GM23338 (cell line): ENCODE data around the gene ZNF497. TPM values are rescaled to one million over a fixed set of nuclear protein-coding genes. Genes with fewer than 3 reads are reported as not detected.

Experiments used
- ATAC-seq: fragments of 200-7000 bp; cut with Tn5 transposase; 3 replicates; pipeline ENCODE4 v1.9.1; 2020
- DNase-seq: peaks from one replicate; pipeline ENCODE4 v3.0.0-alpha.2; 2015; ENCODE audit warnings: low spot score
- H2AFZ ChIP-seq: fragments of 200-600 bp; sonication (generic); 2 replicates; pipeline ENCODE4 v1.8.0; 2016; ENCODE audit warnings: antibody characterized with exemption, mild to moderate bottlenecking, moderate library complexity
- H3F3A ChIP-seq: fragments of 200-600 bp; sonication (generic); replicated peaks from 2 replicates; pipeline ENCODE4 v1.8.0; 2017; ENCODE audit warnings: antibody characterized with exemption, mixed run types, low read depth
- H3K27ac ChIP-seq: fragments of 200-600 bp; sonication (generic); 2 replicates; pipeline ENCODE4 v1.6.1; 2016; ENCODE audit warnings: low read depth
- H3K27me3 ChIP-seq: fragments of 200-600 bp; sonication (generic); 2 replicates; pipeline ENCODE4 v1.8.0; 2016; ENCODE audit warnings: mild to moderate bottlenecking, mixed run types, moderate library complexity; ENCODE audit not compliant: insufficient read depth
- H3K36me3 ChIP-seq: fragments of 200-600 bp; sonication (generic); 2 replicates; pipeline ENCODE4 v1.8.0; 2016; ENCODE audit warnings: mild to moderate bottlenecking; ENCODE audit not compliant: insufficient read depth
- H3K4me1 ChIP-seq: fragments of 200-600 bp; sonication (generic); 2 replicates; pipeline ENCODE4 v1.8.0; 2016; ENCODE audit warnings: mild to moderate bottlenecking, moderate library complexity; ENCODE audit not compliant: insufficient read depth
- H3K4me2 ChIP-seq: fragments of 200-600 bp; sonication (generic); 2 replicates; pipeline ENCODE4 v1.7.1; 2017; ENCODE audit warnings: mixed run types
- H3K4me3 ChIP-seq: fragments of 200-600 bp; sonication (generic); 2 replicates; pipeline ENCODE4 v1.6.1; 2016; ENCODE audit warnings: mixed run types
- H3K79me2 ChIP-seq: fragments of 200-600 bp; sonication (generic); replicated peaks from 2 replicates; pipeline ENCODE4 v1.8.0; 2017; ENCODE audit warnings: mild to moderate bottlenecking; ENCODE audit not compliant: insufficient read depth
- H3K9me2 ChIP-seq: fragments of 200-600 bp; sonication (generic); 2 replicates; pipeline ENCODE4 v1.8.0; 2017; ENCODE audit not compliant: insufficient read depth
- H4K20me1 ChIP-seq: fragments of 200-600 bp; sonication (generic); replicated peaks from 2 replicates; pipeline ENCODE4 v1.8.0; 2017; ENCODE audit warnings: mild to moderate bottlenecking; ENCODE audit not compliant: insufficient read depth
- H3K27ac Mint-ChIP-seq: 2 replicates; pipeline ENCODE4 v1.8.0; 2020; ENCODE audit warnings: inconsistent platforms, mild to moderate bottlenecking, moderate library complexity, mixed read lengths
- H3K27me3 Mint-ChIP-seq: 3 replicates; pipeline ENCODE4 v1.8.0; 2022; ENCODE audit warnings: low read depth, mild to moderate bottlenecking, moderate library complexity, mixed read lengths, inconsistent platforms; ENCODE audit not compliant: insufficient read depth, poor library complexity
- H3K36me3 Mint-ChIP-seq: 3 replicates; pipeline ENCODE4 v1.8.0; 2021; ENCODE audit warnings: low read depth, mild to moderate bottlenecking, inconsistent platforms, moderate library complexity, mixed read lengths
- H3K4me1 Mint-ChIP-seq: 3 replicates; pipeline ENCODE4 v1.8.0; 2020; ENCODE audit warnings: mild to moderate bottlenecking, inconsistent platforms, mixed read lengths
- H3K4me3 Mint-ChIP-seq: 3 replicates; pipeline ENCODE4 v1.8.0; 2021; ENCODE audit warnings: moderate library complexity, mild to moderate bottlenecking, inconsistent platforms, mixed read lengths
- H3K9me3 Mint-ChIP-seq: 3 replicates; pipeline ENCODE4 v1.8.0; 2020; ENCODE audit warnings: moderate library complexity, mild to moderate bottlenecking, inconsistent platforms, mixed read lengths
- CREB1 ChIP-seq: fragments of 250-450 bp; sonication (Bioruptor Pico); IDR thresholded peaks from 2 replicates; pipeline ENCODE4 v1.5.0; 2020; ENCODE audit warnings: low read depth, mild to moderate bottlenecking, moderate library complexity
- EZH2 ChIP-seq: fragments of 200-600 bp; sonication (generic); IDR thresholded peaks from one replicate; pipeline ENCODE4 v1.8.0; 2017; ENCODE audit warnings: antibody characterized with exemption, mild to moderate bottlenecking, low read depth; ENCODE audit not compliant: unreplicated experiment
- EZH2phosphoT487 ChIP-seq: fragments of 200-600 bp; sonication (generic); IDR thresholded peaks from one replicate; pipeline ENCODE4 v1.8.1; 2018; ENCODE audit warnings: antibody characterized with exemption; ENCODE audit not compliant: unreplicated experiment
- JUNB ChIP-seq: IDR thresholded peaks from one replicate; pipeline ENCODE4 v1.6.1; 2016; ENCODE audit warnings: antibody characterized with exemption; ENCODE audit not compliant: unreplicated experiment
- POLR2AphosphoS5 ChIP-seq: IDR thresholded peaks from 2 replicates; pipeline ENCODE4 v1.6.1; 2016; ENCODE audit warnings: antibody characterized with exemption, low read depth
- STAT1 ChIP-seq: IDR thresholded peaks from one replicate; pipeline ENCODE4 v1.6.1; 2016; ENCODE audit warnings: antibody characterized with exemption; ENCODE audit not compliant: unreplicated experiment
- ZNF114 ChIP-seq: fragments of 250-450 bp; sonication (Bioruptor Pico); IDR thresholded peaks from 2 replicates; pipeline ENCODE4 v1.5.0; 2020; ENCODE audit warnings: mild to moderate bottlenecking, moderate library complexity
- ZNF331 ChIP-seq: fragments of 250-450 bp; sonication (Bioruptor Pico); IDR thresholded peaks from 2 replicates; pipeline ENCODE4 v1.5.0; 2020; ENCODE audit warnings: low read depth, mild to moderate bottlenecking, moderate library complexity
- polyA plus RNA-seq: library from polyadenylated mRNA; unstranded; fragments of >200 nt; fragmentation: Nextera tagmentation; extraction: Ambion mirVana; gene quantifications from 2 replicates; pipeline ENCODE4 v1.2.1, GENCODE V29; 2016
- total RNA-seq: library from RNA; depleted of rRNA; stranded (reverse); fragments of >200 nt; shearing (Covaris generic); gene quantifications from 2 replicates; pipeline ENCODE4 v1.2.3, GENCODE V29; 2014
- TF ChIP-seq, protein P1 (sequence below): IDR thresholded peaks from one replicate; pipeline ENCODE4 v1.6.1; 2018; ENCODE audit warnings: antibody characterized with exemption; ENCODE audit not compliant: unreplicated experiment
- TF ChIP-seq, protein P2 (sequence below): fragments of 250-450 bp; sonication (Bioruptor Pico); IDR thresholded peaks from 2 replicates; pipeline ENCODE4 v1.5.0; 2020; ENCODE audit warnings: mild to moderate bottlenecking, moderate library complexity
- TF ChIP-seq, protein P3 (sequence below): IDR thresholded peaks from 2 replicates; pipeline ENCODE4 v1.6.1; 2016; ENCODE audit warnings: antibody characterized with exemption

ZNF497 gene
- total and polyA plus RNA-seq, 2 experiments from 2014 or later = 0.44 to 2.0 TPM

DNA sequence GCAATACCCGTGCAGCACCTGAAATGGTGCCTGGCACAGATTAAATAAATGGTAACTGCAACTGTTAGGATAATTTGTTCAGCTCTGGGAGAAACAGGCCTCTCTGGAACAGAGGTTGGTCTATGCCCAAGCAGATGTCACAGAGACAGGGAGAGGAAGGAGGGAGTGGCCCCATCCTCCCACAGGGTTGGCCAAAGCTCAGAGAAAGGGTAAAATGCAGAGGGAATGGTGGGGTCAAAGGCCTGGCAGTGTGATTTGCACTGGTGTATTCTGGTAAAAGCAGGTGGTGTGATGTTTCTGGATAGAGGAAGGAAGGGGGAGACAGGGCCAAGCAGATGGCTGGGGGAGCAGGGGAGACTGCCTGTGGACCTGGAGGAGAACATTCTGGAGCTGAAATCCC, 26.3 kb downstream of the ZNF497 start (continued):
- TF ChIP-seq, protein P1, sequence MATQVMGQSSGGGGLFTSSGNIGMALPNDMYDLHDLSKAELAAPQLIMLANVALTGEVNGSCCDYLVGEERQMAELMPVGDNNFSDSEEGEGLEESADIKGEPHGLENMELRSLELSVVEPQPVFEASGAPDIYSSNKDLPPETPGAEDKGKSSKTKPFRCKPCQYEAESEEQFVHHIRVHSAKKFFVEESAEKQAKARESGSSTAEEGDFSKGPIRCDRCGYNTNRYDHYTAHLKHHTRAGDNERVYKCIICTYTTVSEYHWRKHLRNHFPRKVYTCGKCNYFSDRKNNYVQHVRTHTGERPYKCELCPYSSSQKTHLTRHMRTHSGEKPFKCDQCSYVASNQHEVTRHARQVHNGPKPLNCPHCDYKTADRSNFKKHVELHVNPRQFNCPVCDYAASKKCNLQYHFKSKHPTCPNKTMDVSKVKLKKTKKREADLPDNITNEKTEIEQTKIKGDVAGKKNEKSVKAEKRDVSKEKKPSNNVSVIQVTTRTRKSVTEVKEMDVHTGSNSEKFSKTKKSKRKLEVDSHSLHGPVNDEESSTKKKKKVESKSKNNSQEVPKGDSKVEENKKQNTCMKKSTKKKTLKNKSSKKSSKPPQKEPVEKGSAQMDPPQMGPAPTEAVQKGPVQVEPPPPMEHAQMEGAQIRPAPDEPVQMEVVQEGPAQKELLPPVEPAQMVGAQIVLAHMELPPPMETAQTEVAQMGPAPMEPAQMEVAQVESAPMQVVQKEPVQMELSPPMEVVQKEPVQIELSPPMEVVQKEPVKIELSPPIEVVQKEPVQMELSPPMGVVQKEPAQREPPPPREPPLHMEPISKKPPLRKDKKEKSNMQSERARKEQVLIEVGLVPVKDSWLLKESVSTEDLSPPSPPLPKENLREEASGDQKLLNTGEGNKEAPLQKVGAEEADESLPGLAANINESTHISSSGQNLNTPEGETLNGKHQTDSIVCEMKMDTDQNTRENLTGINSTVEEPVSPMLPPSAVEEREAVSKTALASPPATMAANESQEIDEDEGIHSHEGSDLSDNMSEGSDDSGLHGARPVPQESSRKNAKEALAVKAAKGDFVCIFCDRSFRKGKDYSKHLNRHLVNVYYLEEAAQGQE = no peak
- TF ChIP-seq ZNF114 (no peak), ZNF331 (CRISPR knock-in tag) (no peak), EZH2phosphoT487 (no peak)

DNA sequence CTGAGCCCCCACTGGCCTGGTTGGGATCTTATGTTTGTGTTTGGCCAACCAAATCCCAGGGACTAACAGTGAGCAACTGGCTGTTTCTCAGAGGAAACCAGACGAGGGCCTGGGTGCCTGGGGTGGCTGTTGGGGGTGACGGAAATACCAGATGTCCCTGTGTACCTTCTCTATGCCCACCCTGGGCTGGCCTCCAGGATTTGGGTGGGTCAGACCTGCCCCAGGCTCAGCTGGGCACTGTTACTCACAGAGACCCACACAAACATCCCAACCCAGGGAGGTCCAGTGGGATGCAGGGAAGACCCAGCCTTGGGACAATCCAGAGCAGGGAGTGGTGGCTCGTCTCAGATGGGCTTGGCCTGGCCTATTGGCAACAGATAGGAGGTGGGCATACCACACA, 26.9 kb downstream of the ZNF497 start:
- no peak overlapping the region for H3K4me2 ChIP-seq
- H2AFZ ChIP-seq = no peak overlapping the region
- Mint-ChIP-seq H3K36me3 (peaks cover 28% of the 10 kb centered on the region), H3K4me1 (no peaks in the 10 kb centered on the region; the same call in 2 of the 3 replicates), H3K27me3 (peaks cover 3% of the 10 kb centered on the region), H3K4me3 (no peak overlapping the region), H3K9me3 (peaks cover 3% of the 10 kb centered on the region; the same call in 2 of the 3 replicates), H3K27ac (no peak overlapping the region)
- H3K79me2 ChIP-seq = no peaks in the 10 kb centered on the region
- no peaks in the 10 kb centered on the region for H3K27me3 ChIP-seq
- H3K4me1 ChIP-seq = no peaks in the 10 kb centered on the region
- H3K4me3 ChIP-seq = no peak overlapping the region
- no peaks in the 10 kb centered on the region for H3K36me3 ChIP-seq
- H3F3A ChIP-seq = no peaks in the 10 kb centered on the region
- H3K27ac ChIP-seq = no peak overlapping the region
- ATAC-seq (no peak), DNase-seq (no peak)
- H3K9me2 ChIP-seq = no peaks in the 10 kb centered on the region
- H4K20me1 ChIP-seq = peaks cover 4% of the 10 kb centered on the region; the same call in 1 of the 2 replicates
- no peak for TF ChIP-seq CREB1 (CRISPR knock-in tag)
- TF ChIP-seq JUNB = no peak
- no peak for TF ChIP-seq EZH2
- TF ChIP-seq POLR2AphosphoS5 = no peak
- TF ChIP-seq, protein P2, sequence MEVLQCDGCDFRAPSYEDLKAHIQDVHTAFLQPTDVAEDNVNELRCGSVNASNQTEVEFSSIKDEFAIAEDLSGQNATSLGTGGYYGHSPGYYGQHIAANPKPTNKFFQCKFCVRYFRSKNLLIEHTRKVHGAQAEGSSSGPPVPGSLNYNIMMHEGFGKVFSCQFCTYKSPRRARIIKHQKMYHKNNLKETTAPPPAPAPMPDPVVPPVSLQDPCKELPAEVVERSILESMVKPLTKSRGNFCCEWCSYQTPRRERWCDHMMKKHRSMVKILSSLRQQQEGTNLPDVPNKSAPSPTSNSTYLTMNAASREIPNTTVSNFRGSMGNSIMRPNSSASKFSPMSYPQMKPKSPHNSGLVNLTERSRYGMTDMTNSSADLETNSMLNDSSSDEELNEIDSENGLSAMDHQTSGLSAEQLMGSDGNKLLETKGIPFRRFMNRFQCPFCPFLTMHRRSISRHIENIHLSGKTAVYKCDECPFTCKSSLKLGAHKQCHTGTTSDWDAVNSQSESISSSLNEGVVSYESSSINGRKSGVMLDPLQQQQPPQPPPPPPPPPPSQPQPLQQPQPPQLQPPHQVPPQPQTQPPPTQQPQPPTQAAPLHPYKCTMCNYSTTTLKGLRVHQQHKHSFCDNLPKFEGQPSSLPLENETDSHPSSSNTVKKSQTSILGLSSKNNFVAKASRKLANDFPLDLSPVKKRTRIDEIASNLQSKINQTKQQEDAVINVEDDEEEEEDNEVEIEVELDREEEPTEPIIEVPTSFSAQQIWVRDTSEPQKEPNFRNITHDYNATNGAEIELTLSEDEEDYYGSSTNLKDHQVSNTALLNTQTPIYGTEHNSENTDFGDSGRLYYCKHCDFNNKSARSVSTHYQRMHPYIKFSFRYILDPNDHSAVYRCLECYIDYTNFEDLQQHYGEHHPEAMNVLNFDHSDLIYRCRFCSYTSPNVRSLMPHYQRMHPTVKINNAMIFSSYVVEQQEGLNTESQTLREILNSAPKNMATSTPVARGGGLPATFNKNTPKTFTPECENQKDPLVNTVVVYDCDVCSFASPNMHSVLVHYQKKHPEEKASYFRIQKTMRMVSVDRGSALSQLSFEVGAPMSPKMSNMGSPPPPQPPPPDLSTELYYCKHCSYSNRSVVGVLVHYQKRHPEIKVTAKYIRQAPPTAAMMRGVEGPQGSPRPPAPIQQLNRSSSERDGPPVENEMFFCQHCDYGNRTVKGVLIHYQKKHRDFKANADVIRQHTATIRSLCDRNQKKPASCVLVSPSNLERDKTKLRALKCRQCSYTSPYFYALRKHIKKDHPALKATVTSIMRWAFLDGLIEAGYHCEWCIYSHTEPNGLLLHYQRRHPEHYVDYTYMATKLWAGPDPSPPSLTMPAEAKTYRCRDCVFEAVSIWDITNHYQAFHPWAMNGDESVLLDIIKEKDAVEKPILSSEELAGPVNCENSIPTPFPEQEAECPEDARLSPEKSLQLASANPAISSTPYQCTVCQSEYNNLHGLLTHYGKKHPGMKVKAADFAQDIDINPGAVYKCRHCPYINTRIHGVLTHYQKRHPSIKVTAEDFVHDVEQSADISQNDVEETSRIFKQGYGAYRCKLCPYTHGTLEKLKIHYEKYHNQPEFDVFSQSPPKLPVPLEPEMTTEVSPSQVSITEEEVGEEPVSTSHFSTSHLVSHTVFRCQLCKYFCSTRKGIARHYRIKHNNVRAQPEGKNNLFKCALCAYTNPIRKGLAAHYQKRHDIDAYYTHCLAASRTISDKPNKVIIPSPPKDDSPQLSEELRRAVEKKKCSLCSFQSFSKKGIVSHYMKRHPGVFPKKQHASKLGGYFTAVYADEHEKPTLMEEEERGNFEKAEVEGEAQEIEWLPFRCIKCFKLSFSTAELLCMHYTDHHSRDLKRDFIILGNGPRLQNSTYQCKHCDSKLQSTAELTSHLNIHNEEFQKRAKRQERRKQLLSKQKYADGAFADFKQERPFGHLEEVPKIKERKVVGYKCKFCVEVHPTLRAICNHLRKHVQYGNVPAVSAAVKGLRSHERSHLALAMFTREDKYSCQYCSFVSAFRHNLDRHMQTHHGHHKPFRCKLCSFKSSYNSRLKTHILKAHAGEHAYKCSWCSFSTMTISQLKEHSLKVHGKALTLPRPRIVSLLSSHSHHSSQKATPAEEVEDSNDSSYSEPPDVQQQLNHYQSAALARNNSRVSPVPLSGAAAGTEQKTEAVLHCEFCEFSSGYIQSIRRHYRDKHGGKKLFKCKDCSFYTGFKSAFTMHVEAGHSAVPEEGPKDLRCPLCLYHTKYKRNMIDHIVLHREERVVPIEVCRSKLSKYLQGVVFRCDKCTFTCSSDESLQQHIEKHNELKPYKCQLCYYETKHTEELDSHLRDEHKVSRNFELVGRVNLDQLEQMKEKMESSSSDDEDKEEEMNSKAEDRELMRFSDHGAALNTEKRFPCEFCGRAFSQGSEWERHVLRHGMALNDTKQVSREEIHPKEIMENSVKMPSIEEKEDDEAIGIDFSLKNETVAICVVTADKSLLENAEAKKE (CRISPR knock-in tag) = no peak
- TF ChIP-seq ZNF114 = no peak
- TF ChIP-seq STAT1 = no peak
- TF ChIP-seq, protein P3, sequence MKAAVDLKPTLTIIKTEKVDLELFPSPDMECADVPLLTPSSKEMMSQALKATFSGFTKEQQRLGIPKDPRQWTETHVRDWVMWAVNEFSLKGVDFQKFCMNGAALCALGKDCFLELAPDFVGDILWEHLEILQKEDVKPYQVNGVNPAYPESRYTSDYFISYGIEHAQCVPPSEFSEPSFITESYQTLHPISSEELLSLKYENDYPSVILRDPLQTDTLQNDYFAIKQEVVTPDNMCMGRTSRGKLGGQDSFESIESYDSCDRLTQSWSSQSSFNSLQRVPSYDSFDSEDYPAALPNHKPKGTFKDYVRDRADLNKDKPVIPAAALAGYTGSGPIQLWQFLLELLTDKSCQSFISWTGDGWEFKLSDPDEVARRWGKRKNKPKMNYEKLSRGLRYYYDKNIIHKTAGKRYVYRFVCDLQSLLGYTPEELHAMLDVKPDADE = no peak
- no peak for TF ChIP-seq EZH2phosphoT487
- TF ChIP-seq, protein P1 = no peak
